Adrenal gland (tissue), 12 donors: ENCODE results near the gene SYK. TPM values are rescaled to one million over a fixed set of nuclear protein-coding genes. Genes with fewer than 3 reads are reported as not detected.
A peak's percentile ranks its signal among the peaks of the same experiment; 100 is the strongest.

Experiments used
- DNase-seq, 7 donors: peaks; one replicate each; pipeline ENCODE4 v3.0.0-alpha.2; 2019 to 2020
- H3K27ac ChIP-seq, 5 donors: fragments of 200-600 bp; sonication (generic) in 4 of 5; 1 replicate in 3 of 5; 2 replicates in 2 of 5; pipeline versions ENCODE4 v1.5.1 to v1.8.0; 2016 to 2020; ENCODE audit warnings: mild to moderate bottlenecking in 1 of 5
- H3K27me3 ChIP-seq: fragments of 200-600 bp; 2 replicates; pipeline ENCODE4 v1.8.0; 2021
- H3K36me3 ChIP-seq, 2 donors: fragments of 200-600 bp; replicated peaks in 1 of 2; 1 replicate in 1 of 2; 2 replicates in 1 of 2; pipeline versions ENCODE4 v1.5.1 to v1.8.0; 2018 to 2022
- H3K4me1 ChIP-seq, 2 donors: fragments of 200-600 bp; replicated peaks in 1 of 2; 1 replicate in 1 of 2; 2 replicates in 1 of 2; pipeline versions ENCODE4 v1.5.1 to v1.8.0; 2018 to 2021
- H3K4me3 ChIP-seq, 4 donors: fragments of 200-600 bp; sonication (generic) in 3 of 4; one replicate each; pipeline ENCODE4 v1.5.1; 2016 to 2018
- H3K9me3 ChIP-seq, 3 donors: fragments of 200-600 bp; sonication (generic) in 1 of 3; replicated peaks in 1 of 3; 1 replicate in 2 of 3; 2 replicates in 1 of 3; pipeline versions ENCODE4 v1.5.1 to v1.8.0; 2016 to 2021
- POLR2A ChIP-seq, 2 donors: fragments of 450-650 bp; IDR thresholded peaks; one replicate each; pipeline ENCODE4 v1.6.1; 2017; ENCODE audit warnings: antibody characterized with exemption in 2 of 2, mild to moderate bottlenecking in 2 of 2, moderate library complexity in 1 of 2
- WGBS, 4 donors: extraction: QIAGEN DNeasy Blood & Tissue Kit in 2 of 4; methylation state at CpG; one replicate each; pipeline versions ENCODE4 v1.1.5 to v1.1.7; 2013 to 2017; 5-methylcytosine and 5-hydroxymethylcytosine counted together
- intact Hi-C, 2 donors: fragments of 100-400 bp; cut with DNase I; formaldehyde crosslinking; loops; one replicate each; pipeline versions ENCODE4 v1.14.1 to v1.15.0; 2022 to 2023
- polyA plus RNA-seq, 3 donors: library from polyadenylated mRNA; stranded (reverse); fragments of 200-250 nt in 2 of 3; fragments of 350-450 nt in 1 of 3; fragmentation: Illumina TruSeq in 1 of 3; extraction: RNeasy Lipid Tissue Mini Kit (QIAGEN cat#74804) in 1 of 3; gene quantifications; one replicate each; pipeline ENCODE4 v1.2.3, GENCODE V29; 2013 to 2014
- total RNA-seq, 9 donors: library from RNA; depleted of rRNA in 4 of 9; stranded (reverse); fragments of >200 nt in 4 of 9; fragments of 120-200 nt in 1 of 9; fragmentation: NEBNext Ultra II Directional in 1 of 9; extraction: Animal tissue kit (Norgen Biotek cat#: 25700) in 1 of 9; gene quantifications; one replicate each; pipeline versions ENCODE4 v1.1.0 to v1.2.4, GENCODE V29; 2013 to 2023
- TF ChIP-seq, protein P1 (sequence below), 6 experiments: fragments of 450-650 bp in 4 of 6; fragments of 200-600 bp in 2 of 6; sonication (generic) in 1 of 6; IDR thresholded peaks; 1 replicate in 5 of 6; 2 replicates in 1 of 6; pipeline versions ENCODE4 v1.5.1 to v1.8.0; 2016 to 2021; ENCODE audit warnings: antibody characterized with exemption in 6 of 6, mild to moderate bottlenecking in 2 of 6, moderate library complexity in 1 of 6
- donor health status: healthy with polysubstance abuse.
- donor health status: Bipolar disorder and iron deficiency.
- donor health status: DM: yes; HTN: yes; CAD: no.
- donor health status: DM: no; HTN: no; CAD: no.
- donor health status: DM: no; HTN: no; CAD: no.
- donor health status: DM: yes; HTN: yes; CAD: no.

SYK gene
- total and polyA plus RNA-seq, 12 donors = 2.0 to 21.5 (median 14.1) TPM

- no peak overlapping the region for H3K4me3 ChIP-seq
- TF ChIP-seq, protein P1, sequence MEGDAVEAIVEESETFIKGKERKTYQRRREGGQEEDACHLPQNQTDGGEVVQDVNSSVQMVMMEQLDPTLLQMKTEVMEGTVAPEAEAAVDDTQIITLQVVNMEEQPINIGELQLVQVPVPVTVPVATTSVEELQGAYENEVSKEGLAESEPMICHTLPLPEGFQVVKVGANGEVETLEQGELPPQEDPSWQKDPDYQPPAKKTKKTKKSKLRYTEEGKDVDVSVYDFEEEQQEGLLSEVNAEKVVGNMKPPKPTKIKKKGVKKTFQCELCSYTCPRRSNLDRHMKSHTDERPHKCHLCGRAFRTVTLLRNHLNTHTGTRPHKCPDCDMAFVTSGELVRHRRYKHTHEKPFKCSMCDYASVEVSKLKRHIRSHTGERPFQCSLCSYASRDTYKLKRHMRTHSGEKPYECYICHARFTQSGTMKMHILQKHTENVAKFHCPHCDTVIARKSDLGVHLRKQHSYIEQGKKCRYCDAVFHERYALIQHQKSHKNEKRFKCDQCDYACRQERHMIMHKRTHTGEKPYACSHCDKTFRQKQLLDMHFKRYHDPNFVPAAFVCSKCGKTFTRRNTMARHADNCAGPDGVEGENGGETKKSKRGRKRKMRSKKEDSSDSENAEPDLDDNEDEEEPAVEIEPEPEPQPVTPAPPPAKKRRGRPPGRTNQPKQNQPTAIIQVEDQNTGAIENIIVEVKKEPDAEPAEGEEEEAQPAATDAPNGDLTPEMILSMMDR (IDR thresholded peaks at IDR 0.05) = no peak
- TF ChIP-seq POLR2A (IDR thresholded peaks at IDR 0.05) = no peak
- intact Hi-C loops = no loop called here
- no peaks in the 10 kb centered on the region for H3K9me3 ChIP-seq
- H3K27ac ChIP-seq = peak overlapping the region in 1 of 5 donors; percentile 40
- WGBS, 4 donors = 63 to 75% (median 74%) methylated on average over 8 of the region's 8 CpGs
- peak in 5 of 7 donors; percentile 14 to 43 (median 28) for DNase-seq
- no peaks in the 10 kb centered on the region for H3K4me1 ChIP-seq
- peaks cover 7% of the 10 kb centered on the region for H3K27me3 ChIP-seq
- no peaks in the 10 kb centered on the region for H3K36me3 ChIP-seq
Observed at GRCh38 chr9:90808890-90809685, 7.5 kb downstream of the SYK start.

DNA sequence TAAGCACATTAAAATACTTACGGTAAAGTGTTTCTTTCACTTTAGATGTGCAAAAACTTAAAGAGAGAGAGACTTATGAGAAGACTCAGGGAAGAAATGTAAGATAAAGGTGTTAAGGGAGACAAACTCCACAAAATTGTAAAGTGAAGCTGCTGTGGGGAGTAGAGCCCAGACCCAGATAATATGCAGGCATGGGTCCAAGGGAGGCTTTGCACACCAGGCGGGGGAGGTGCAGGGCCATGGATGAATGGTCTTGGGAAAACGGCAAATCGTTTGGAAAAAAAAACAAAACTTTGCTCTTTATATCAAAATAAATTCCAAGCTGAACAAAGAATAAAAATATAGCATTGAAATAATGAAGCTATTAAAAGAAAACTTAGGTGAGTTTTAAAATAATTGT is 9.1 kb downstream of the SYK start:
- WGBS, 4 donors = 73 to 81% (median 77%) methylated on average over 4 of the region's 4 CpGs
- TF ChIP-seq, protein P1 (IDR thresholded peaks at IDR 0.05) = no peak
- TF ChIP-seq POLR2A (IDR thresholded peaks at IDR 0.05) = no peak
- no peak for DNase-seq
- intact Hi-C loops = no loop called here
- Histone ChIP-seq H3K4me3 (no peak overlapping the region), H3K9me3 (no peaks in the 10 kb centered on the region), H3K36me3 (no peaks in the 10 kb centered on the region), H3K4me1 (peaks cover 0 to 5% of the 10 kb centered on the region in 2 donors), H3K27ac (no peak overlapping the region), H3K27me3 (peaks cover 7% of the 10 kb centered on the region)

DNA sequence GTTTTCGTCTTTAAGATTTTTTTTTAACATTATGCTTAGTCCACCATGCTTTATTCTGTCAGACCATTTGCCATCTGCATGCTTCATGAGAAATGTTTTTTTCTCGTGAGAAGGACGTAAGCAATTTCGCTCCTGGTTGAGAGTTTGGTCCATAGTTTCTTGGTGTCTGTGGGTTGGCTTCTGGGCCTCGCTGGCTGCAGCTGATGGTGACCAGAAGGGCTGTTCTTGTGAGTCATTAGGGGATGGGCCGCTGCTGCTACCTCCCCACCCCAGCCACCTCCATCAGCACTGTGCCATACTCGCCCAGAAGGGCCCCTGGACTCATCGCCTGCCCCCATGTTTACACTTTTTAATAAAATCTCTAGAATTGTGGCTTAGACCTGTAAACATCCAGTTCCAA is 11.4 kb downstream of the SYK start:
- Histone ChIP-seq H3K36me3 (no peaks in the 10 kb centered on the region), H3K4me3 (no peak overlapping the region), H3K9me3 (no peaks in the 10 kb centered on the region), H3K4me1 (peaks cover 0 to 9% of the 10 kb centered on the region in 2 donors), H3K27me3 (peaks cover 6% of the 10 kb centered on the region), H3K27ac (no peak overlapping the region)
- intact Hi-C loops = no loop called here
- no peak for TF ChIP-seq POLR2A (IDR thresholded peaks at IDR 0.05)
- TF ChIP-seq, protein P1 (IDR thresholded peaks at IDR 0.05) = no peak
- 83 to 90% (median 86%) methylated on average over 6 to 8 of the region's 8 CpGs for WGBS, 4 donors
- no peak for DNase-seq

- TF ChIP-seq, protein P1 (IDR thresholded peaks at IDR 0.05) = no peak
- TF ChIP-seq POLR2A (IDR thresholded peaks at IDR 0.05) = no peak
- DNase-seq = no peak
- Histone ChIP-seq H3K4me3 (no peak overlapping the region), H3K27me3 (peaks cover 1% of the 10 kb centered on the region), H3K27ac (no peak overlapping the region), H3K4me1 (peaks cover 0 to 9% of the 10 kb centered on the region in 2 donors), H3K36me3 (no peaks in the 10 kb centered on the region), H3K9me3 (no peaks in the 10 kb centered on the region)
- WGBS, 4 donors = 42 to 91% (median 83%) methylated on average over 2 of the region's 2 CpGs
- intact Hi-C loops = no loop called here
Observed at GRCh38 chr9:90813523-90813922, 11.9 kb downstream of the SYK start.
